GM19455 (cell line): ENCODE measurements around the gene TRIM9.

ENCODE experiments used
- ATAC-seq: cut with Tn5 transposase; IDR thresholded peaks from one replicate; pipeline ENCODE4 v1.9.1; 2021; ENCODE audit not compliant: unreplicated experiment

TRIM9 gene

GRCh38 chr14:51093371-51094281 is 1.3 kb downstream of the TRIM9 start:
- ATAC-seq: no peak

GRCh38 chr14:51092965-51093364 is 1.9 kb downstream of the TRIM9 start:
- no peak for ATAC-seq

GRCh38 chr14:51089278-51089677 is 5.6 kb downstream of the TRIM9 start:
- no peak for ATAC-seq

DNA sequence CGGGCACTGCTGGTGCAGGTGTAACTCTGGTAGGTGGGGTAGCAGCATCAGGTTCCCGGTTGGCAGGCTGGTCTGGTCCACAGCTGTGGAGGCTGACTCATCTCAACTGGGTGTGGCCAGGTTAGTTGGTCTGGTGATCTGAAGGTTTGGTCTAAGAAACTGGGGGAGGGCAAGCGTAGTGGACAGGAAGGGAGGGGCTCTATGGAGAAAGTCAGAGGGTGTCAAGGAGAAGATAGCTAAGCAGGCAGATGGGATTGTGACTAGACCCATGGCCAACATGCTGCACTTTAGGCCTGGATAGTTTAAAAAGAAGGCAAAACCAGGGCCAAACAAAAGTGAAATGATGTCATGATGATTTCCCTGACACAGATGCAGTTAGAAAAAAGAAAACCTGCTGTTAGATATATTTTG is 7.9 kb downstream of the TRIM9 start:
- no peak for ATAC-seq

- ATAC-seq: no peak
Observed at GRCh38 chr14:51086044-51086443, 8.9 kb downstream of the TRIM9 start.

DNA sequence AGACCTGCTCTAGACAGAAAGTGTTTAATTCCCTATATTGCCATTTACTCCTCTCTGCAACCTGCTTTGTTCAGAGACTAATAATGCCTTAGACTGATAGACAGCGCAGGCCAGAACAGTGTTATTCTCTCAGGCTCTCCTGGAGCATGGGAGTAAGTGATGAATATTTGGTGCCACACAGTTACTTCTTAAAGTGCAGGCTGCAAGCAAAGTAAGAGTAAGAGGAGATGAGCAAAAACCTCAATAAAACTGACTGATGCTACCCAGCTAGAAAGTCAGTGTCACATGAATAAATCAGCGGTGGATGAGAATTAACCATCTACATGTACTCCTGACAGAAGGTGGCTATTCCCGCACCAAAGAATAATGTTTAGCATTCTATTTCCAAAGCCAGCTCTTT is 9.9 kb downstream of the TRIM9 start:
- ATAC-seq: no peak

GRCh38 chr14:51084507-51084906 is 10.4 kb downstream of the TRIM9 start:
- no peak for ATAC-seq

DNA sequence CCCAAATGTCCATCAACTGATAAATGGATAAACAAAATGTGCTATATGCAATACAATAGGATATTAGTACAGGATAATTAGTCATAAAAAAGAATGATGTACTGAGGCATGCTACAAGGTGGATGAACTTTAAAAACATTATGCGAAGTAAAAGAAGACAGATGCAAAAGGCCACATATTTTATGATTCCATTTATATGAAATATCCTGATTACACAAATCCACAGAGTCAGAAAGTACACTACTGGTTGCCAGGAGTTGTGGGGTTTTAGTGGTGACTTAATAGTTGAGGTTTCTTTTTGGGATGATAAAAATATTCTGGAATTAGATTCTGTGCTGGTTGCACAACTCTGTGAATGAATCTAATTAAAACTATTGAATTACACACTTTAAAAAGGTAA is 12.6 kb downstream of the TRIM9 start:
- ATAC-seq: no peak

DNA sequence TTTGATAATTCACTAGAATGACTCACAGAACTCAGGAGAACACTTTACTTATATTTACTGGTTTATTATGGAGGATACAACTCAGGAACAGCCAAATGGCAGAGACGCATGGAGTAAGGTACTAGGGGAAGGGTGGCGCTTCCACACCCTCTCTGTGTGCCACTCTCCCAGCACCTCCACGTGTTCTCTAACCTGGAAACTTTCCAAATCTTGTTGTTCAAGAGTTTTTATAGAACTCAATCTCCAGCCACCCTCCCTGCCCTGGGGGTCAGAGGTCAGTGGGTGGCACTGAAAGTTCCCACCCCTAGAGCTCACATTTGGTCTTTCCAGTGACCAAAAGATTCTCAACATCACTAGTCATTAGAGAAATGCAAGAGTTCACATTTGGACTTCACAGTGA is 13.2 kb downstream of the TRIM9 start:
- no peak for ATAC-seq

- no peak for ATAC-seq
Observed at GRCh38 chr14:51081209-51081608, 13.7 kb downstream of the TRIM9 start.

DNA sequence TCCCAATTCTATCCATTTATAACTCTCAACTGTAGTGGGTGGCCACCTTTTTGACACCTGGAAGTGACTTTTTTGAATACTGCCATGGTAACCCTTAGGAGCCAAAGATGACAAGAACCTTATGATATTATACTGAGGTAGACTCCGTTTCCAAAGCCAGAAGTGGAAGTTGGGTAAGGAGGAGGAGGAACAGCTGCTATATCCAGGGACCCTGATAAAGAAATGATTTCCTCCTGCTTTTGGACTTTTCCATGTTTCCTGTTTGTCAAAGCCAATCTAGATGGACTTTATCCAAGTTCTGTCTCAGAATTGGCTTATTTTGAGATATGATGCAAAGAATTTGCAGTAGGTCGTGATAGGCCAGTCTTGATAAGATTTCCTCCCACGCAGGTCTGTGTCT is 14.3 kb downstream of the TRIM9 start:
- ATAC-seq: no peak

DNA sequence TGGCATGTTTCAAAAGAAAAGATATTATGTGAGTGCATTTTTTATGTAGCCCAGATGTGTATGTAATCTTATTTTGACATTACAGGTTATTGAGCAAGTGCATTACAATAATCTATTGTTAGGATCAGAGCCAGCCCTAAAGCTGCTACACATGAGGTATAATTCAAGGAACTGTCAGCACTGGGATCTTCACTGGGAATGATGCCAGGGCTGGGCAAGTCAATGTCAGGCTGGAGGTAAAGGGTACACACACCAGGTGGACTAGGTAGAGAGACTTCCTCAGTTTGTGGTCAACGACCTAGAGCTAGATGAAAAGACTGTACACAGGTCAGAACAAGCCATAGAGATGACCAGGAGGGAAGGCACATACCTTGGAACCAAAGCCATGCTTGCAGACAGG is 15.4 kb downstream of the TRIM9 start:
- ATAC-seq: no peak

GRCh38 chr14:51079085-51079484 is 15.8 kb downstream of the TRIM9 start:
- ATAC-seq: no peak

DNA sequence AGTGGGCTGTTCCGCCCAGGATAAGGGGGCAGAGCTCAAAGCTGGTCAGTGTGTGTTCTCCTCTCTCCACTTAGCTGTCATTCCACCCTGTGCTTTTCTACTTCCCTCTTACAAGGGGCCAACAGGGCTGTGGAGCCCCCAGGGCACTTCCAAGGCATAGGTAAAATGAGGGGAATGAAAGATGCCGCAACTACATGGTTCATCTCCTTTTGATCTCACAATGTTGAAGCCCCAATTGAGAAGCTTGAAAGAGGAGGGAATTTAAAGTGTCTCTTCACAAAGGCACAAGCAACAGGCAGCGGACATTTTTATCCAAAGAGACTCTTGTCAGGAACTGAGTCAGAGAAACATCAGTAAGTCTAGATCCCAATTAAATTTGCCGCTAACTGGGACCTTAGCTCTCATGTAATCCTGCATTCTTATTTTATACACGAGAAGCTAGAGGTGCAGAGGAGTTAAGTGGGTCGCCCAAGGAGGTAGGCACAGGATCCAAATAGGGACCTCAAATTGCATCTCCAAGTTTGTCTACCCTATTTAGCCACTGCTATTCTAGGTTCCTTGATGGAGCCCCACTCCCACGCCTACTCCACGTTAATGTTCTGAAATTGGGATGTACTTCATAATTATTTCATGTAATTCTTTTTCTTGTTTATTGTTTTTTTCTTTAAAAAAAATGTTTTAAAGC is 20.1 kb downstream of the TRIM9 start:
- ATAC-seq: no peak

DNA sequence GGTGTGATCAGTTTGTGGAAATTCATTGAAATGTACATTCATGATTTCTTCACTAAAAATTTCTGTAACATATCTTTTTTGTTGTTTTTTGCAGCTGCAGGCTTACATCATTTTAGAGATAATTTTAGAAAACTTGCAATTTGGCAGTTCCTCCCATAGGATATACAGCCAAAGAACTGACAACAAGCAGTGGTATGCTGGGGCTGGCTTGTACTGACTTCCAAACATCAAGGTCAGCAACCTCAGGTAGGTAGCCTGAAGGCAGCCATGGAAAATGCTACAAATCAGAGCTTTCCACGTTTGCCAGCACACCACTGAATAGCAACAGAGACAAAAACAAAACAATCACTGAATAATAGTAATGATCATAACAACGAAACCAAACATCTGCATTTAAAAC is 21.2 kb downstream of the TRIM9 start:
- ATAC-seq: no peak

- ATAC-seq: no peak
Observed at GRCh38 chr14:51072976-51073375, 21.9 kb downstream of the TRIM9 start.

- ATAC-seq: no peak
Observed at GRCh38 chr14:51071857-51072256, 23.0 kb downstream of the TRIM9 start.

GRCh38 chr14:51070726-51071125 is 24.2 kb downstream of the TRIM9 start:
- ATAC-seq: no peak

DNA sequence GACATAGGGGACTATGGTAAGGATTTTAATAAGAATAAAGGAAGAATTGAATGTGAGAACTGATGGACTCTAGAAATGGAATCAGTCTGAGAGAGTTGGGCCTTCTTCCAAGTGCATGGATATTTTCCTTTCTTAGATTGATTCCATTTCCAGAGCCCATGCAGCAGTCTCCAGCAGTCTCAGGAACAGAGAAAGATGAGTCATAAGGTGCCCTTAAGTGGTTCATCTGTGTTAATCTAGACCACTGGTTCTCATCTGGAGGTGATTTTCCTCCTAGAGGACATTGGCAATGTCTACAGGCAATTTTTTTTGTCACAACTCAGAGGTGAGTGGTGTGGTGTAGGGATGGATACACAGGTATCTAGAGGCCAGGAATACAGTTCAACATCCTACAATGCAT is 25.9 kb downstream of the TRIM9 start:
- ATAC-seq: no peak

DNA sequence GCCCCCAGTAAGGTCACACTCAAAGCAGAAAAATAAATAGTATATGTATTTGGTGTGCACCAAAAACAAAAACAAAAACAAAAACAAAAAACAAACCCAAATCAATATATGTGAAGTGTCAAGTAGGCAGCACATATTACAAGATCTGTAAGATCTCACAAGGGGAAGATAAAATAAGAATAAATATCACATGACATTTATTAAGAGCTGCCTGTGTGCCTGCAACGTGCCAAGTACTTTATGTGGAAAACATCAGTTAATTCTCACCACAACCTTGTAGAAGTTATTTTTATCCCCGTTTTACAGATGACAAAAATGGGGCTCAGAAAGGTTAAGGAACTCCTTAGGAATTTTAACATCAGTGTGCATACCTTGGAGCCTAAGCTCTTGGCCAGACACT is 26.6 kb downstream of the TRIM9 start:
- no peak for ATAC-seq

- ATAC-seq: no peak
Observed at GRCh38 chr14:51067295-51067694, 27.6 kb downstream of the TRIM9 start.

DNA sequence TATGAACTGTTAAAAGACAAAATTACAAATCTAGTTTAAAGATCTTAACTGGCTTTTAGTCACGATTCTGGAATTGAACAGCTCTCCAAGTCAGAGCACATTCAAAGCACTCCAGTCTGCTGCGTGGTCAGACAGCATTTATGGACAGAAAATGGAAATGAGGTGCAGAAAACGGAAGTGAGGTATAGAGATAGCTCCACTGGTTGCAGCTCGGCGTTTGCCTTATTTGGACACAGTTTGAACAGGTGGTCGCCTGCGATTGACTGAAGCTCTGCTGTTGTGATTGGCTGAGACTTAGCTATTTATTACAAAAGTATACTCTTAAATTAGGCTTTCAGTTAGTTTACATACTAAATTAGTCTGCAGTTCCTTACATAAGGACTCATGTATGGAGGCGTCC is 28.3 kb downstream of the TRIM9 start:
- no peak for ATAC-seq
